Gastroesophageal sphincter (tissue), 3 donors: ENCODE results near the gene TSHZ3.

ENCODE experiments used
- EP300 ChIP-seq: sonication (generic); formaldehyde crosslinking; IDR thresholded peaks from one replicate; pipeline ENCODE4 v1.6.1; 2017; ENCODE audit warnings: antibody characterized with exemption, mild to moderate bottlenecking
- POLR2A ChIP-seq, 2 donors: fragments of 450-650 bp; IDR thresholded peaks; one replicate each; pipeline ENCODE4 v1.6.1; 2017; ENCODE audit warnings: antibody characterized with exemption in 2 of 2, mild to moderate bottlenecking in 2 of 2, moderate library complexity in 1 of 2
- POLR2AphosphoS5 ChIP-seq: sonication (generic); formaldehyde crosslinking; IDR thresholded peaks from one replicate; pipeline ENCODE4 v1.6.1; 2017; ENCODE audit warnings: antibody characterized with exemption
- TF ChIP-seq, protein P1 (sequence below), 4 experiments: fragments of 200-600 bp in 2 of 4; fragments of 450-650 bp in 2 of 4; sonication (generic) in 1 of 4; IDR thresholded peaks; one replicate each; pipeline ENCODE4 v1.5.1; 2017 to 2019; ENCODE audit warnings: antibody characterized with exemption in 4 of 4, mild to moderate bottlenecking in 2 of 4, moderate library complexity in 2 of 4

DNA sequence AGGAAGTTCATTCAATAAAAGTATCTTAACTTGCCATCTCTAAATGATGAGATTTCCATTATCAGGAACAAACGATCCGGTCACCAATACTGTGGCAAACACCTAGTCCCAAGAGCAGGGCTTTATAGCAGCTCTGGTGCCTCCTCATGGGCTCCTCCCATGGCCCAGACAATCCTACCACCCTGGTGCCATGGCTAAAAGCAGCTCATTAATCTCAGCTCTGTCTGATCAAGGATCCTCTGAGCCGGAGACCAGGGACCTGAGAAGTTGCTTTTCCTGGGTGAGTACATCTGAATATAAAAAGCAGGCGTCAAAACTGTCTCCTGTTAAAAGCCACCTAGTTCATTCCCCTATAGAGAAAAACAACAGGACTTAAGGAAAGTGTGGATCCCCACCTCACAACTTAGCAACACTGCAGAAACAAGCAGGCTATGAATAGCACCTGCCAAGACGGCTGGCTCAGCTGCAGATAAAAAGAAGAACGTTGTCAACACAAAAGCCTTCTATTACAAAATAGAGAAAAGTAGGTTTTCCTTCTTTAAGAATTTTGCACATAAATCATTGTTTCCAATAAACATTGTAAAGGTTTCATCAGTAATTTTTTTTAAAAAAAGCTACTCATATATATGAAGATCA is 30.3 kb downstream of the TSHZ3 start:
- TF ChIP-seq, protein P1, sequence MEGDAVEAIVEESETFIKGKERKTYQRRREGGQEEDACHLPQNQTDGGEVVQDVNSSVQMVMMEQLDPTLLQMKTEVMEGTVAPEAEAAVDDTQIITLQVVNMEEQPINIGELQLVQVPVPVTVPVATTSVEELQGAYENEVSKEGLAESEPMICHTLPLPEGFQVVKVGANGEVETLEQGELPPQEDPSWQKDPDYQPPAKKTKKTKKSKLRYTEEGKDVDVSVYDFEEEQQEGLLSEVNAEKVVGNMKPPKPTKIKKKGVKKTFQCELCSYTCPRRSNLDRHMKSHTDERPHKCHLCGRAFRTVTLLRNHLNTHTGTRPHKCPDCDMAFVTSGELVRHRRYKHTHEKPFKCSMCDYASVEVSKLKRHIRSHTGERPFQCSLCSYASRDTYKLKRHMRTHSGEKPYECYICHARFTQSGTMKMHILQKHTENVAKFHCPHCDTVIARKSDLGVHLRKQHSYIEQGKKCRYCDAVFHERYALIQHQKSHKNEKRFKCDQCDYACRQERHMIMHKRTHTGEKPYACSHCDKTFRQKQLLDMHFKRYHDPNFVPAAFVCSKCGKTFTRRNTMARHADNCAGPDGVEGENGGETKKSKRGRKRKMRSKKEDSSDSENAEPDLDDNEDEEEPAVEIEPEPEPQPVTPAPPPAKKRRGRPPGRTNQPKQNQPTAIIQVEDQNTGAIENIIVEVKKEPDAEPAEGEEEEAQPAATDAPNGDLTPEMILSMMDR (IDR thresholded peaks at IDR 0.05) = no peak
- TF ChIP-seq POLR2AphosphoS5 (no peak), POLR2A (IDR thresholded peaks at IDR 0.05) (no peak), EP300 (no peak)
